Activated T-cell treated with anti-CD3 and anti-CD28 coated beads, Interleukin-2, amount 50 U/mL, for 4 hours (primary cell): ENCODE results near the gene ITGB7. TPM values are rescaled to one million over a fixed set of nuclear protein-coding genes. Genes with fewer than 3 reads are reported as not detected.
A peak's percentile ranks its signal among the peaks of the same experiment; 100 is the strongest.

ENCODE experiments used
- ATAC-seq, 2 donors: fragments of 200-7000 bp; cut with Tn5 transposase; one replicate each; pipeline ENCODE4 v1.10.0; 2021
- DNase-seq: peaks from one replicate; pipeline ENCODE4 v3.0.0-alpha.2; 2020
- H3K27me3 Mint-ChIP-seq: one replicate; pipeline ENCODE4 v1.8.0; 2021; ENCODE audit warnings: low read depth, mixed read lengths
- H3K36me3 Mint-ChIP-seq: one replicate; pipeline ENCODE4 v1.8.0; 2022; ENCODE audit warnings: mixed read lengths; ENCODE audit not compliant: insufficient read depth
- H3K4me1 Mint-ChIP-seq: one replicate; pipeline ENCODE4 v1.8.0; 2021; ENCODE audit warnings: low read depth, mixed read lengths
- H3K4me3 Mint-ChIP-seq: one replicate; pipeline ENCODE4 v1.8.0; 2021; ENCODE audit warnings: mild to moderate bottlenecking, moderate library complexity, mixed read lengths
- H3K9me3 Mint-ChIP-seq: one replicate; pipeline ENCODE4 v1.8.0; 2021; ENCODE audit warnings: mixed read lengths
- total RNA-seq, 3 donors: library from RNA; stranded (reverse); gene quantifications; one replicate each; pipeline ENCODE4 v1.2.1, GENCODE V29; 2021

ITGB7 gene
- total RNA-seq, 3 donors from 2014 or later: 82.1 to 140 (median 124) TPM

DNA sequence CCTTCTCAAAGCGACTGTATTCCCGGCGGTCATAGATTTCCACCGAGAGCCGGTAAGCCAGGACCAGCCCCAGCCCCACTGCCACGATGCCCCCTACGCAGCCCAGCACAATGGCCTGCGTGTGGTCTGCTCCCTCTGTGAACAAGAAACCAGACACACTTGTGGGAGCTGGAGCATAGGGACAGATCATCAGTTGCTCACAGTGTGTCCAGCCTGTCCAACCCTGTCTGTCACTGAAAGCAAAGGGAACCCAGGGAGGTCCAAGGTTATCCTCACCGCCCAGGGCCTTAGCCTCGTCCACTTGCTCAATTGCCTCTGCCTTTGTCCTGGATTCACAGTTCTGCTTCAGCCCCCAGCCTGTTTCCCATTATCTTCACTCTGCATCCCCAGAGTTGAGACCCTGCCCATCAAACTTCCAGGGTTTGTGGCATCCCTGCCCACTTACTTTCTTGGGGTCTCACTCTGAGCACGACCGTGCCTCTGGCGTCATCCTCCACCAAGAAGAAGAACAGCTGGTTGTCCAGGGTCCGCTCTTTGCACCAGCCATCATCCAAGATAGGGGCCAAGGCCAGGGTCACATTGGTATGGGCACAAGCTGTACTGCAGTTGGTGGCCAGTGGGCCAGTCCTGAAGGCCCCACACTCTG lies 15.0 kb downstream of the ITGB7 start:
- no peaks in the 10 kb centered on the region for H3K9me3 Mint-ChIP-seq
- ATAC-seq: no peak
- H3K36me3 Mint-ChIP-seq: peaks cover 35% of the 10 kb centered on the region
- H3K27me3 Mint-ChIP-seq: no peaks in the 10 kb centered on the region
- DNase-seq: no peak
- no peak overlapping the region for H3K4me3 Mint-ChIP-seq
- H3K4me1 Mint-ChIP-seq: peaks cover 11% of the 10 kb centered on the region

DNA sequence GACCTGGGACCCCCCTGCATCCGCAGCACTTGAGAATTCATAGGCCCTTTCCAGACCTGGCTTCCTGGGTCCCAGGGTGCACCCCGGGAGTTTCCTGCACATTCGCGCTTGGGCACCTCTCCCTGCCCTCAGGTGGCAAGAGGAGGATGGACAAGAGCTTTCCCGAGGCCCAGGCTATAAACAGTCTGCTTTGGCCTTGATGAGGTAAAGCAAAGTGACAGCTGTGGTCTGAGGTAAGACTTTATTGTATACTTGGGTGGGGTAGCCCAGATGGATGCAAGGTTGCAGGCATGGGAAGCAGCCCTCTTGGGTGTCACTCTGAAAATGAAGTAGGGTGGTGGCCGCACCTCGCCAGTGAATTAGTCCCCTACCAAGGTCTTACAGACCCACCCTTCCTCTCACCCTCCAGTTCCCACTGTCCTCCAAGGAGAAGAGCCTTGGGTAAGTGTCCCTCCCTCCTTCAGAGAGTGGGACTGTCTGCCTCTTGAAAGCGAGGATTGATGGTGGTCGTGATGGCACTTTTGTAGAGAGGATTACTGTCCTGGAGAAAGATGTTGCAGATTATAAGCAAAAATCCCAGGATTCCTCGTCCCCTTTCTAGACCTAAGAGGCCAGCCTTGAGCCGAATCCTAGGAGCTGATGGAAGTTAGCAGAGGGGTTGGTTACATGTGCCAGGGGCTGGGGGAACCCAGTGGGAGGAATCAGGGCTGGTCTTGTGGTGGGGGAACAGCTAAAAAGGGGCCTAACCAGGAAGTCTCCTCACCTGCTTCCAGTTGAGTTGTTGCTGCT lies 15.8 kb downstream of the ITGB7 start:
- no peak overlapping the region for H3K4me3 Mint-ChIP-seq
- ATAC-seq (no peak), DNase-seq (no peak)
- H3K36me3 Mint-ChIP-seq: peaks cover 35% of the 10 kb centered on the region
- H3K9me3 Mint-ChIP-seq: no peaks in the 10 kb centered on the region
- H3K4me1 Mint-ChIP-seq: peaks cover 7% of the 10 kb centered on the region
- H3K27me3 Mint-ChIP-seq: no peaks in the 10 kb centered on the region

DNA sequence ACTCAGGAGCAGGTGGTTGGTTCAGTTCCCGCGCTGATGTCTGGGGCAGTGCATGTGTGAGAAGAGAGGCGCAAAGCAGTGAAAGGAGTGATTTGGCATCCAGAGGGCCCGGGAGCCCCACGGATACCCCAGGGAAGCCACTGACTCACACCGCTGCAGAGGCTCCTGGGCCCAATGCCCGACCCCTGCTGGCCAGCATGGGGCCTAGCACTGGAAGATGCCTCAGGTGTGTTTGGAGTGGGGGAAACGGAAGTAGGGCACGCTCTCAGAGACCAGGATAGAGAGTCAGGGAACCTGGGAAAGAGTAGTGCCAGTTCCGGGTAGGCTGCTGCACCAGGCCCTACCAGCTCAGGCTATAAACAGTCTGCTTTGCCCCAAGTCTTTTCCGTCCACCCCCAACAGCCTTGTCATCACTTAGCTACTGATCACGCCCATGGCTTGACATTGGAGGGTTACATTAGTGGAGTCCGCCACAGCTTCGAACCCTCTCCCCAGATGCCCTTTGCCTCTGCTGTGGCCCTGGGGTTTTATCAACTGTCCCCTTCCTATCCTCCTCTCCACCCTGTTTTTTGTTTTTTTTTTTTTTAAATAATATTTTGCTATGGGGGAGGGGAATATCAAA lies 16.8 kb downstream of the ITGB7 start:
- Mint-ChIP-seq H3K4me1 (peaks cover 10% of the 10 kb centered on the region), H3K36me3 (peaks cover 35% of the 10 kb centered on the region), H3K9me3 (no peaks in the 10 kb centered on the region), H3K27me3 (no peaks in the 10 kb centered on the region), H3K4me3 (no peak overlapping the region)
- DNase-seq (peak; percentile 57), ATAC-seq (peak; percentile 91 to 92)

- peaks cover 36% of the 10 kb centered on the region for H3K4me1 Mint-ChIP-seq
- no peaks in the 10 kb centered on the region for H3K9me3 Mint-ChIP-seq
- H3K36me3 Mint-ChIP-seq: peaks cover 27% of the 10 kb centered on the region
- ATAC-seq (no peak), DNase-seq (no peak)
- H3K4me3 Mint-ChIP-seq: no peak overlapping the region
- no peaks in the 10 kb centered on the region for H3K27me3 Mint-ChIP-seq
These were observed 19.7 kb downstream of the ITGB7 start for GRCh38 chr12:53187145-53187899.

- H3K9me3 Mint-ChIP-seq: no peaks in the 10 kb centered on the region
- no peak overlapping the region for H3K4me3 Mint-ChIP-seq
- H3K27me3 Mint-ChIP-seq: no peaks in the 10 kb centered on the region
- DNase-seq (no peak), ATAC-seq (no peak)
- H3K36me3 Mint-ChIP-seq: peaks cover 29% of the 10 kb centered on the region
- peaks cover 42% of the 10 kb centered on the region for H3K4me1 Mint-ChIP-seq
These were observed 20.3 kb downstream of the ITGB7 start for GRCh38 chr12:53186745-53187144.

DNA sequence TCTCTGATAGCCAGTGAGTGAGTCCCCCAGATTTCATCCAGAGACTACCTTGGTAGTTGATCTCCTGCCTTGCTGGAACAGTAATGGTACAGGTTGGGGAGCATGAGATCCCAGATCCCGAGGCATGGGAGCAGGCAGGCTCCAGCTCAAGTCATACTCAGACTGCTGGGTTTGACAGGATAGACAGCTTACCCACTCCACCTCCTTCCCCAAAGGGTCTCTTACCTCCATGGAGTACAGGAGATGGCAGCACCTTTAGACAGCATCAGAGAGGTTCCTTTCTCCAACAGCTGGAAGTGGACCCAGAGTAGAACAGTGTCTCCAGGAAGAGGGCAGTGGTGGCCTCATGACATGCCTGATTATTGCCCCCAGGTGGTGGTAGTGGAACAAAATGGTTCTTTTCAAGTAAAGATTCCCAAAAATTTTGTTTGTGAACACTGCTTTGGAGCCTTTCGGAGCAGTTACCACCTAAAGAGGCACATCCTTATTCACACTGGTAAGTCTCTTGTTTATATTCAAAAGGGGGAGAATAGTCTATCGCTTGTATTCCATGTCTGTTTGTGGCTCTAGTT lies 21.4 kb downstream of the ITGB7 start:
- DNase-seq (no peak), ATAC-seq (no peak)
- H3K36me3 Mint-ChIP-seq: peaks cover 29% of the 10 kb centered on the region
- peaks cover 46% of the 10 kb centered on the region for H3K4me1 Mint-ChIP-seq
- H3K27me3 Mint-ChIP-seq: no peaks in the 10 kb centered on the region
- H3K9me3 Mint-ChIP-seq: no peaks in the 10 kb centered on the region
- no peak overlapping the region for H3K4me3 Mint-ChIP-seq

DNA sequence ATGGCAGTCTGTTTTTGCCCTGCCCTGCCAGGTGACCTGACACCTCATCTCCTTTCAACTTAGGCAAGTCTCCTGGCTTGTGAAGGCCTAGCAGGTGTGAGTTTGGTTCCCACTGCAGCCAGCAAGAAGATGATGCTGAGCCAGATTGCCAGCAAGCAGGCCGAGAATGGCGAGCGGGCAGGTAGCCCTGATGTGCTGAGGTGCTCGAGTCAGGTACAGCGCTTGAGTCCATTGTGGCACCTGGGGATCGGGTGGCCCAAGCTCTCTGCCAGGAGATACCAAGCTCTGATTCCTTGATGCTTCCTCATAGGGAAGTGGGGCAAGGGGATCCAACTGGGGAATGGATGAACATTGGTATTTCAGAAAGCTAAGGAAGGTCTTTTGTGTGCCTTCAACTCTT lies 22.2 kb downstream of the ITGB7 start:
- H3K4me3 Mint-ChIP-seq: no peak overlapping the region
- no peaks in the 10 kb centered on the region for H3K9me3 Mint-ChIP-seq
- peaks cover 45% of the 10 kb centered on the region for H3K4me1 Mint-ChIP-seq
- H3K27me3 Mint-ChIP-seq: no peaks in the 10 kb centered on the region
- H3K36me3 Mint-ChIP-seq: peaks cover 29% of the 10 kb centered on the region
- no peak for DNase-seq
- ATAC-seq: no peak

DNA sequence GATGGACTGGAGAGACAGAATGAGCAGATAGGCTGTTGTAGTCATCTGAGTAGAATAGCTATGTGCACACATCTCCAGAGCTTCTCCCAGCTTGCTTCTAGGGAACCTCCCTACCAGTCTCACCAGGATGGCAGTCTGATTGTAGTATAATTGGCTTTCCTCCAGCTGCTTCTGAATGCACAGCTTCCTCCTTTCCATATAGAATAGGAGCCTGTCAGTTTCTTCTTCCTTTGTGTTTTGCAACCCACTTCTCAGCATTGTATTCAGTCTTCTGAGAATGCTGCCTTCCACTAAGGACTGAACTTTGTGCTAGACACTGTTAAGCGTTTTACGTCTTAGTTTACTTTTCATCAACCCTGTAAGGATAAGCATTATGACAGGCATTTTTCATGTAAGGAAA lies 24.1 kb downstream of the ITGB7 start:
- H3K9me3 Mint-ChIP-seq: no peaks in the 10 kb centered on the region
- peaks cover 29% of the 10 kb centered on the region for H3K36me3 Mint-ChIP-seq
- no peak for ATAC-seq

GRCh38 chr12:53181935-53182334 lies 25.1 kb downstream of the ITGB7 start:
- Mint-ChIP-seq H3K9me3 (no peaks in the 10 kb centered on the region), H3K4me1 (peaks cover 53% of the 10 kb centered on the region), H3K27me3 (no peaks in the 10 kb centered on the region), H3K4me3 (peak overlapping the region; percentile 97), H3K36me3 (peaks cover 26% of the 10 kb centered on the region)
- ATAC-seq (no peak), DNase-seq (no peak)

More for the DNA sequence above, 24.1 kb downstream of the ITGB7 start:
- DNase-seq: no peak
- Mint-ChIP-seq H3K4me1 (peaks cover 53% of the 10 kb centered on the region), H3K4me3 (peak overlapping the region; percentile 97), H3K27me3 (no peaks in the 10 kb centered on the region)

GRCh38 chr12:53180931-53181645 lies 26.0 kb downstream of the ITGB7 start:
- peaks cover 53% of the 10 kb centered on the region for H3K4me1 Mint-ChIP-seq
- ATAC-seq: peak; percentile 61 to 69
- peaks cover 19% of the 10 kb centered on the region for H3K36me3 Mint-ChIP-seq
- peak; percentile 73 for DNase-seq
- peak overlapping the region; percentile 97 for H3K4me3 Mint-ChIP-seq
- H3K9me3 Mint-ChIP-seq: no peaks in the 10 kb centered on the region
- H3K27me3 Mint-ChIP-seq: no peaks in the 10 kb centered on the region

DNA sequence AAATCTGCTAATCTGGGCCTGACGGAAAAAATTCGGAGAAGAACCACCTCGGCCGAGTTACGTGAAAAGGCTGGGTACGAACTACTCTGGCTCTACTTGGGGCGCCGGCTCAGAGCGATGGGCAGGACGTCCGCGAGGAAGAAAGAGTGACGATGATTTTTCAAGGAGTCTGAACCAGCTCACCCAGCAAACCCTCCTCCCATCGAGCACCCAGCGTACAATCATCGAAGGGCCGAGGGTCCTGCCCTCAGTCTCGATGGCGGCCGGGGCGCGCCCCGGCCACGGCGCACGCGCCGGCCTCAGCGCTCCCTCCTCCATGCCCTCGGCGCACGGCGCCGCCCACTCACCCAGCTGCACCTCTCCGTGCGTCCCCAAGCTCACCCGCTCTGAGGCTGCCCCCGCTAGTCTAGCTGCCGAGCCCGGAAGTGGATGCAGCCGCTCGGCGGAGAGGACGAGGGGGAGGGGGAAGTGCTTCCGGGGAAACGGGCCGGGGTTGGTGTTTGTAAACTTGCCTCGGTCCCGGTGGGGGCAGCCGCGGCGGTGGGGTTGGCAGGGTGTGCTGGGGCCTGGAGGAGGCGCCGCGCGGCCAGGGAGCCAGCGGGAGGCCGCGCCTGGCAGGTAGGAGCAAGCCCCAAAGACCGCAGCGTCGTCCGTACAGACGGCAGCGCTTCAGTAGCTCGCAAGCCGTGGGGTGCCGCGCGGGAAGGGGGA lies 26.7 kb downstream of the ITGB7 start, which contains the start of the genes CSAD and ZNF740:
Gene CSAD (minus strand): TSS at position 706 of the 711 bp plus-strand sequence. CDS start 7,455 bp downstream, outside the sequence.
Gene ZNF740 (plus strand): TSS at position 503 of the 711 bp plus-strand sequence. CDS start 1,262 bp downstream, outside the sequence.
- Mint-ChIP-seq H3K4me3 (peak within 1 kb of the TSS; percentile 97), H3K4me1 (peaks cover 52% of the 10 kb centered on the region), H3K9me3 (no peaks in the 10 kb centered on the region), H3K27me3 (no peaks in the 10 kb centered on the region), H3K36me3 (peaks cover 15% of the 10 kb centered on the region)
- DNase-seq (peak; percentile 97), ATAC-seq (peak; percentile 95)

DNA sequence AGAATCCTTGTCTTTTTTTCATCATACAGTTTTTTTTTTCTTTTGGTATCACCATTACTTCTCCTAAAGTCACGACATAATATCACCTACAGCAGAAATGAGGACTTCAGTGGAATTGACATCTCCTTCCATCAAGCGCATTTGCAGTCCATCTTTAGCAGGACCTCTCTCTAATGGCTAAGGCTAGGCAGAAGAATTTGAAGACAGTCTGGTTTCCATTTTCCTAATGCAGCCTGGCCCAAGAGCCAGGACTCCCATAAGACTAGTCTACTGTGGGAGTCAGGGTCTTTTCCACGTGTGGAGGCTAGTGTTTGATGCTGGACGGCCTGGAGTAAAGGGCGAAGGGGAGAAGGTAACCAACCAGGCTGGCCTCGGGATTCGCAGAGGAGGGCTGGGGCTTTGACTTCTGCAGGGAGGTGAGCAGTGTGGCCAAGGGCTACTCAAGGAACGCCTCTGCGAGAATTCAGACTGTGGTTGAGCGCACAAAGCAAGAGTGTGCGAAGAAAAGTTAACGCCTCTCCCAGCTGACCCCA lies 27.3 kb downstream of the ITGB7 start:
- H3K27me3 Mint-ChIP-seq: no peaks in the 10 kb centered on the region
- peak; percentile 1 to 4 for ATAC-seq
- DNase-seq: no peak

More for the DNA sequence above, 27.3 kb downstream of the ITGB7 start:
- Mint-ChIP-seq H3K36me3 (peaks cover 15% of the 10 kb centered on the region), H3K4me3 (peak overlapping the region; percentile 89), H3K4me1 (peaks cover 48% of the 10 kb centered on the region), H3K9me3 (no peaks in the 10 kb centered on the region)
